G401.6 (cell line): ENCODE results near the gene REC8.
A peak's percentile ranks its signal among the peaks of the same experiment; 100 is the strongest.

Experiments used
- FAIRE-seq: peaks from 2 replicates; lab custom pipeline; 2012; peaks lifted over from hg19 to GRCh38; lab: Jason Lieb, UNC

Gene REC8

DNA sequence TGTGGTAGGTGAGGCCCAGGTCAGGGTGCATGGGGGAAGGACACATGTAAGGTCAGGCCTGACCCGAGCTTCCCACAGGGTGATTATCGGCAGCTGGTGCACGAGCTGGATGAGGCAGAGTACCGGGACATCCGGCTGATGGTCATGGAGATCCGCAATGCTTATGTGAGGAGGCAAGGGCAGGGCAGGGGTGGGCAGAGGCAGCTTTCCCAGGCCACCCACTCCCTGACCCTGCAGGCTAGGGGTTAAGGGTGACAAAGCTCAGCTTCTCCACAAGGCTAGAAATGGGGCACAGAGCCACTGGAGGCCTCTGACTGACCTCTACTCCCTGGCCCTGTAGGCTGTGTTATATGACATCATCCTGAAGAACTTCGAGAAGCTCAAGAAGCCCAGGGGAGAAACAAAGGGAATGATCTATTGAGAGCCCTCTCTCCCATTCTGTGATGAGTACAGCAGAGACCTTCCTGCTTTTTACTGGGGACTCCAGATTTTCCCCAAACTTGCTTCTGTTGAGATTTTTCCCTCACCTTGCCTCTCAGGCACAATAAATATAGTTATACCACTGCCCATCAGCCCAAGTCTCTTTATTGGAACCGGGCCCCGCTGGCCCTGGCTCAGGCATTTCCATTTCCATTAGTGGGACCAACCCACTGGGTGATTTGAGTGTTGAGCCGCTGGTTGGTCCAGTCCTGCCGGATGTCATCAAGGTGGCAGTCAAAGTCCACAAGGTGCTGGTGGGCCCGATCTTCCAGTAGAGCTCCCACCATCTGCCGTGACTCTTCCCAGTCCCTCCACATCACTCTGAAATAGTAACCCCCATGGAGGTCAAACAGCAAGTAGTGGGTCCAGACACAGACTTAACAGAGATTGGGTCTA, 33.2 kb upstream of the REC8 start:
- FAIRE-seq, result no peak

DNA sequence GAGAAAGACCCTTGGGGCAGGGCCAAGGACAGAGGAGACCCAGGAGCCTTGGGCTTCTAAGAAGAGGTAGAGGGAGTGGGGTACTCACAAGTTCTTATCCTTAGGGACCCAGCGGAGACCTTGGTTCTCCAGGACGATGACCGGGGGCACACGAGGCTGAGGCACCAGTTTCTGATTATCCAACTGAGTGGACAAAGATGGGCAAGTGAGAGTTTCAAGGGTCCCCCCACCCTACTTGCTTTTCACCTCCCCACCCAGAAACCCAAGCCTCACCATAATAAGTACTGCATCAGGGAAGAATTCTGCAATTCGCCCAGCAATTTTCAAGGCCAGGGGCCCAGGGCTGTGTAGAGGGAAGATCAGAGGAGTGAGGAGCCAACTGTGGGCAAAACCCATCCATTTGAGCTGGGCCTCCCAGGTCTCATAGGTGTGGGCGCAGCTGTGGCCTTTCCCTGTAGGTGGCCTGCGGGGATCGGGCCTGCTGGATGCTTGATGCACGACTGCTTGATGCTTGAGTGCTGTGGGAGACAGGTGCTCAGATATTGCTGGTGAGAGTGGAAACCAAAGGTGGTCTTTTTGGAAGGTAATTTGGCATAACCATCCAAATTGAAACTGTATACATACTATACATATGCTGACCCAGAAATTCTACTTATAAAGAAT, 32.5 kb upstream of the REC8 start:
- FAIRE-seq, result no peak

DNA sequence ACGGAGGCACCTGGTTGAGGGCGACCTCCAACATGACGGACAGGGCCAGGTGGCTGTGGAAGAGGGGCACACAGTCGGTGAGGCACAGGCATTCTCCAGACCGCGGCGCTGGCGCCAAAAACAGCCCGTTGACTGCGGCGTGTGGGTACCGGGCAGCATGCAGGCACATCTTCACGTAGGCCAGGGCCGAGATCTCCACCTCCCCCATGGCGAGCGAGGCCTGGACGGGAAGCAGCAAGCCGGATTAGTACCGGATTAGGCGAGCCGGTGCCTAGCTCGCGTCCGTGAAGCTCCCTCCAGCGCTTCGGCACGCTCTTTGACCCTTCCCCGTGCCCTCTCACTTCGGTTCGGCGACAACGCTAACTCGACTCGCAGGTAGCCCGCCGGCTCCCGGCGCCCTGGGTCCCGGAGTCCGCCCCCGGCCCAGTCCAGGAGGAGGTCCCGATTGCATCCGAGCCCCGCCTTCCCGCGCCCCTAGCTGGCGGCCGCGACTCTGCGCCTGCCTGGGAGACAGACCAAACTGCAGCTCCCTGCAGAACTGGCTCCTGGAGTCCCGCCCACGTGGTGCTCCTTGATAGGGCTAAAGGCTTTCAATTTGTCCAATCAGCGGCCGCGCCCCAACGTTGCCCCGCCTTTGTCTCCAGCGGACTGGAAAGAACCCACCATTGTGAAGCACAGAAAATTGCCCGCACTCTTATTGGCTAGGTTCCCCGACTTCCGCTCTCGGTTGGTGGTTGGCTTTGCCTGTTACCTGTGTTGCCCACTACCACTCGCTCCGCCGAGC, 30.6 kb upstream of the REC8 start, which contains the start of gene EMC9:
TSS of gene EMC9 (minus strand) at position 495 of the 784 bp plus-strand sequence. CDS start at position 208, 287 bp downstream.
- FAIRE-seq, result peak; percentile 97

DNA sequence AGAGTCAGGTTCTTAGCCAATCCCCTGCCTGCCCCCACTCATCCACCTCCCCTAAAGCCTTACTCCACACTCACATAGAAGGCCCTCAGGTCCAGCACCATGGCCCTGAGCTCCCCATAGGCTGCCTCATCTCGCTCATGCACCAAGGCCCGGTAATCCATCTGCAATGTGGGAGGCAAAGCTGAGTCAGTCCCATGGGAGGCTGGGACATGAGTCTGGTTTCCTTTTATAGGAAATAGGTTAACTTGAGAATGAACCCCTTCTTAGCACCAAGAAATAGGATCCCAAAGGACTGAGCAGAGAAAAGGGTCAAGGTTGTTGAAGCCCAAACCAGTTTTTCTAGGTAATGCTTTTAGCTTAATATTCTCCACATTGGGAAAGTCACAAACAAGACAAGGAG, 28.4 kb upstream of the REC8 start:
- no peak for FAIRE-seq

DNA sequence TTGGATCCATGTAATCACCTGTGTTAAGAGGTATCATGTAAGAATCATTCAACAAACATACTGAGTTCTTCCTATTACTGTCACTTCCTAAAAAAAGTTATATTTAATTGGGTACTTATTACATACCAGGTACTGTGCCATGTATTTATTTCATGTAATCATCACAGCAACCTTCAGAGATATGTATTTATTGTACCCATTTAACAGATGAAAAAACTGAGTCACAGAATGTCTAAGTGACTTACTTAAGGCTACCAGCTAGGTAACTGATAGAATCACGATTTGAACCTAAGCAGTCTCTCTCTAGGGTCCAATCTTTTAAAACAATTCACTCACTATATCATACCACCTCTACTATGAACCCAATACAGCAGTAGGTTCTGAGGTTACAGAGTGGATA, 27.4 kb upstream of the REC8 start:
- FAIRE-seq, result no peak

DNA sequence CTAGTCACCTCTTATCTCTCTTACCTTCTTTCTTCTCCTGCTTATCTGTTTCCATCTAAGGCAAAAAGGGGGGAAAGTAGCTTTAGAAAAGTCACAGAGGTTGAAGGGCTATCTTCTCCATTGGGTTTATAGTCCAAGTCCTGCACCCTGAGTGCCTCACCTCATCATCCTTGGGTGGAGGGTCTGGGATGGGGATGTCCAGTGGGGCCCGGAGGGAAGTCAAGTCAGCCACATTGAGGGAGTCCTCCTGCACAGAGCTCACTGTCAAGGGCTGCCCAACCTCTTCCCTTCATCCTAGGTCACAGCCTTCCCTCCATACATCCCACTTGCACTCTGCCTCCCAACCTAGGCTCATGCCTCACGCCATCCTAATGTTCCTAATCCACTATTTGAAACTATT, 26.7 kb upstream of the REC8 start:
- no peak for FAIRE-seq

DNA sequence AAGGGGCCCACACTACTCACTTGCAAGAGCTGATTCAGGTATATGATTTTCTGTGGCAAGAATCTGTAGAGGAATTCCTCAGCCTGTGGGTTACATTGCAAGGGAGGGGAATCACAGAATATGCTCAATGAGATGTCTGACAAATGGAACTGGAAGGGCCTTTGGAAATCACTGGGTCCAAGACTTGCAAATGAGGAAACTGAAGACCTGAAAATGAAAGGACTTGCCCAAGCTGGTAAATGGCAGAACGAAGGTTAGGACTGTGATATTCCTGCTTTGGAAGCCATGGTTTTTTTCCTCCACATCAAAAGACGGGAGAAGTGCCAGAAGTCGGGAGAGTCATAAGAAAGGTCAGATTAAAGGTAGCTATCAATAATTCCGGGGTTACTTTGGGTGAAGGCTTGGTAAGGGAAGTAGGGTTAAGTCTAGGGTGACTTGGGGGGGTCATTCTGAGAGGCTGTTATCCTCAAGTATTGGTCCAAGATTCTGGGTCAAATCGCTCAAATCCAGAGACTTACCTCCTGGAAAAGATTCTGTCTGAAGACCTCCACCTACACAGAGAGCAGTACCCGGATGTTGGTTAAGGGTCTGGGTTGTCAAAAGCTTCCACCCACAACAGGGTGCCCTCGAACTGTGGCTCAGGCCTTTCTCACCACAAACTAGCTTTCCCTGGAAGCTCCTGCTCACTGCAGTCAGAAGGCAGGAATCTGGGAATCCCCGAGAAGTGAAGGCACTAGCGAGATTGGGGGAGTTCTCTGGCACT, 26.0 kb upstream of the REC8 start:
- FAIRE-seq, result no peak

DNA sequence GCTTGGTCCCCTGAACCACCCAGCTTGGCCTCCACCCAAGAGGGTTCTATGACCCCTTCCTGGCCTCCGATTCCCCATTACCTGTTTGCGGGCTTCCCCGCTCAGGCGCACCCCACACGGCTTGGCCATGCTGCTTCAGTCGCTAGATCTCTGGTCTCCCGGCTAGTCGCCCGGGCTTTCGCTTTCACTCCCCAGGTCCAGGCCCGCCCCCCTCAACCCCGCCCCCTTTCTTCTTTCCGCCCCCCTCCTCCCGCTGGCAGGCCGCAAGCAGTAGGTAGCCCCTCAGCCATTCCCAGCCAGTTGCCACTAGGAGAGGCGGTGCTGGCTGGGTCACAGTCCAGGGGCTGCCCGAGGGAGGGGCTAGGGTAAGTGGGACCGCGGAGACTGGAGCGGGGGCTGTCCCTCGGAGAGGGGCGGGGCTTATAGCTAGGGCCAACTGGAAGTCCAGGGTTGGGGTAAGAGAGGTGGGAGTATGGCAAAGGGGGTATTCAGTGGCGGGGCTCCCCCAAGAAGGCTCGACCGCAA, 25.4 kb upstream of the REC8 start, which contains the start of gene PSME2:
TSS of gene PSME2 (minus strand) at position 158 of the 525 bp plus-strand sequence. CDS start at position 129, 29 bp downstream.
- FAIRE-seq, result peak; percentile 93

DNA sequence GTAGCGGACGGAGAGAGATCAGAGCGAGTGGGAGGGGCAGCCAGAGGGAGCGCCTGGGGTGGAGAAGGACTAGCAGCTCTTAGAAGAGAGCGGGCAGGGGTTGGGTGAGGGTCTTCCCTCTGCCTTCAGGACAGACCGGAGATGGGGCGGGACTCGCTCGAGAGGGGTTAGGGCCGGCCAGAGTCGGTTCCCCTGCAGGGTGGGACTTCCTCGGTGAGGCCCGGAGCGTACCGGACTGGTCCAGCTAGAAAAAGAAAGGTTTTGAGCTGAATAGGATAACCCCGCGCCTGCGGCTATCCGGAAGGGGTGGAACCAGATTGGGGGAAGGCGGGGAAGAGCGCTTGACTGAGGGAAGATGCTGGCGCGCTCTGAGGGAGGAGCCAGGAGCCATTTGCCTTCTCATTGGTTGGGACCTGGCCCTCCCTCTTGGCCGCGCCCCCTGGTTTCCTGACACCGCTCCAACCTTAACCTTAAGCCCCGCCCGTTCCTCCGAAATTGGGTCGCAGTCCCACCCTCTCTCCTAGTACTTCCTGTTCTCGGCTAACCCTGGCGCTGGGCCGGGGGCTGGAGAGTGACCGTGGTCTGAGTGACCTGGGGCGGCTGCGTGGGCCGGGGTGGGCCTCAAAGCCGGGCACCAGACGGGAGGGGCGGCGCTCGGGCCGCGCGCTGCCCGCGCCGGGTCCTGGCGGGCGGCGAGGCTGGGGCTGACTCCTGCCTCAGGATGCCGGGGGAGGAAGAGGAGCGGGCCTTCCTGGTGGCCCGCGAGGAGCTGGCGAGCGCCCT, 24.7 kb upstream of the REC8 start, which contains the start of gene RNF31:
TSS of gene RNF31 (plus strand) at position 521 of the 783 bp plus-strand sequence. CDS start at position 722, 201 bp downstream.
- FAIRE-seq, result peak; percentile 98

DNA sequence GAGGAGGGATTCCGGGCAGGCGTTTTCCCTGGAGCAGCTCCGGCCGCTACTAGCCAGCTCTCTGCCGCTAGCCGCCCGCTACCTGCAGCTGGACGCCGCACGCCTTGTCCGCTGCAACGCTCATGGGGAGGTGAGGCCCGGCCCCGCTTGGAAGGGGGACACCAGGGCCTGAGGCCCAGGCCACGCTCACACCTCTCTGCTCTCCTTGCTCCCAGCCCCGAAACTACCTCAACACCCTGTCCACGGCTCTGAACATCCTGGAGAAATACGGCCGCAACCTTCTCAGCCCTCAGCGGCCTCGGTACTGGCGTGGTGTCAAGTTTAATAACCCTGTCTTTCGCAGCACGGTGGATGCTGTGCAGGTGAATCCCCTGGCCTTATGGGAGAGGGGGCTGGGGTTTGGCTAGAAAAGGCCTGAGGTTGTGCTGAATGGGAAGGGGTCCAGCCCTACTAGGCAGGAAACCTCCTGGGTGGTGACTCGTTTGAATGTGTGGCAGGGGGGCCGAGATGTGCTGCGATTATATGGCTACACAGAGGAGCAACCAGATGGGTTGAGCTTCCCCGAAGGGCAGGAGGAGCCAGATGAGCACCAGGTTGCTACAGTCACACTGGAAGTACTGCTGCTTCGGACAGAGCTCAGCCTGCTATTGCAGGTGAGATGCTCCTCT, 24.0 kb upstream of the REC8 start:
- FAIRE-seq, result no peak

DNA sequence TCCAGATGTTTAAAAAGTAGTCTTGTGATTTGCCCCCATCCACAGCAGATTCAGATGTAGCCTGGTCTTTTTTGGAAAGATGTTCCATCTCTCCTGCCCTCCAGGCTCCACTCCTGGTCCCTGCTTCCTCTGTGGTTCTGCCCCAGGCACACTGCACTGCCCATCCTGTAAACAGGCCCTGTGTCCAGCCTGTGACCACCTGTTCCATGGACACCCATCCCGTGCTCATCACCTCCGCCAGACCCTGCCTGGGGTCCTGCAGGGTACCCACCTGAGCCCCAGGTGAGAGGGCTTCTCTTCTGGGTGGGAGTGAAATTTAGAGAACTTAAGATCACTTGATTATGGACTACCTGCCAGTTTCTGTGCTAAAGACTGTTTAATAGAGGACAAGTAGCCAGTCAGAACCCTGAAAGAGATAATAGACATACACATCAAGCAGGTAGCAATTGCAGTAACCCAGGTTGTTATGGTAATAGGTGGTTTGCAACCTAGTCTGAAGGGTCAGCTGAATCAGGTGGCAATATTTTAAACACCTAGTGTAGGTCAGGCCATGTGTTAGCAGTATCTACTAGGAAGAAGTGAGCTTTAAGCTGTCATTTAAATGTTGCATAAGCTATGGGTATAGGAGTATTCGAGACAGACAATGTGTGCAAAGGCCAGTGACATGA, 22.4 kb upstream of the REC8 start:
- no peak for FAIRE-seq

DNA sequence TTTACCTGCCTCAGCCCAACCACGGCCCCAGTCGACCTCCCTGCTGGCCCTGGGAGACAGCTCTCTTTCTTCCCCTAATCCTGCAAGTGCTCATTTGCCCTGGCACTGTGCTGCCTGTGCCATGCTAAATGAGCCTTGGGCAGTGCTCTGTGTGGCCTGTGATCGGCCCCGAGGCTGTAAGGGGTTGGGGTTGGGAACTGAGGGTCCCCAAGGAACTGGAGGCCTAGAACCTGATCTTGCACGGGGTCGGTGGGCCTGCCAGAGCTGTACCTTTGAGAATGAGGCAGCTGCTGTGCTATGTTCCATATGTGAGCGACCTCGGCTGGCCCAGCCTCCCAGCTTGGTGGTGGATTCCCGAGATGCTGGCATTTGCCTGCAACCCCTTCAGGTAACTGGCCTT, 21.8 kb upstream of the REC8 start:
- no peak for FAIRE-seq

DNA sequence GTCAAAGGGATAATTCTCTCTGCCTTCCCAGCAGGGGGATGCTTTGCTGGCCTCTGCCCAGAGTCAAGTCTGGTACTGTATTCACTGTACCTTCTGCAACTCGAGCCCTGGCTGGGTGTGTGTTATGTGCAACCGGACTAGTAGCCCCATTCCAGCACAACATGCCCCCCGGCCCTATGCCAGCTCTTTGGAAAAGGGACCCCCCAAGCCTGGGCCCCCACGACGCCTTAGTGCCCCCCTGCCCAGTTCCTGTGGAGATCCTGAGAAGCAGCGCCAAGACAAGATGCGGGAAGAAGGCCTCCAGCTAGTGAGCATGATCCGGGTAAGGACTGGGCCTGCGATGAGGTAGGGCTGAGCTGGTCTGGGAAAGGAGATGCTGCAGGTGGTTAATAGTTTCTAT, 21.3 kb upstream of the REC8 start:
- no peak for FAIRE-seq

DNA sequence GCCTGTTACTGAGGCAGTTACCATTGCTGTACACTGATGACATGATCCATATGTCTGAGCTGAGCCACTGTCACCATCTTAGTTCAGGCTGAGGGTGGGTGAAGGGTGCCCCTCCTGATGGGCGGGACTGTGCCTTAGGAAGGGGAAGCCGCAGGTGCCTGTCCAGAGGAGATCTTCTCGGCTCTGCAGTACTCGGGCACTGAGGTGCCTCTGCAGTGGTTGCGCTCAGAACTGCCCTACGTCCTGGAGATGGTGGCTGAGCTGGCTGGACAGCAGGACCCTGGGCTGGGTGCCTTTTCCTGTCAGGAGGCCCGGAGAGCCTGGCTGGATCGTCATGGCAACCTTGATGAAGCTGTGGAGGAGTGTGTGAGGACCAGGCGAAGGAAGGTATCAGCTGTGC, 20.9 kb upstream of the REC8 start:
- FAIRE-seq, result no peak

DNA sequence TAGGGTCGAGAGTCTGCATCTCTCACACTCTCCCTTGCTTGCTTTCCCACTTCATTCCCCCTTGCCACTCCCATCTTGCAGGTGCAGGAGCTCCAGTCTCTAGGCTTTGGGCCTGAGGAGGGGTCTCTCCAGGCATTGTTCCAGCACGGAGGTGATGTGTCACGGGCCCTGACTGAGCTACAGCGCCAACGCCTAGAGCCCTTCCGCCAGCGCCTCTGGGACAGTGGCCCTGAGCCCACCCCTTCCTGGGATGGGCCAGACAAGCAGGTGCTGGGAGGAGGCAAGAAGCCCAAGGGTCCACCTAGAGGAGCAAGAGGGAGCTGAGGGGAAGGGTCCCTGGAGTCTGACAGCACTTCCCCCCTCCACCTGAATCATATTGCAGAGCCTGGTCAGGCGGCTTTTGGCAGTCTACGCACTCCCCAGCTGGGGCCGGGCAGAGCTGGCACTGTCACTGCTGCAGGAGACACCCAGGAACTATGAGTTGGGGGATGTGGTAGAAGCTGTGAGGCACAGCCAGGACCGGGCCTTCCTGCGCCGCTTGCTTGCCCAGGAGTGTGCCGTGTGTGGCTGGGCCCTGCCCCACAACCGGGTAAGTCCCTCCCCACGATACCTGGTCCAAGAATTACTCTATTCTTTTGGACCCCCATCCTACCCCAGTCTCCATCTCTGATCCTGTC, 20.3 kb upstream of the REC8 start:
- FAIRE-seq, result no peak

DNA sequence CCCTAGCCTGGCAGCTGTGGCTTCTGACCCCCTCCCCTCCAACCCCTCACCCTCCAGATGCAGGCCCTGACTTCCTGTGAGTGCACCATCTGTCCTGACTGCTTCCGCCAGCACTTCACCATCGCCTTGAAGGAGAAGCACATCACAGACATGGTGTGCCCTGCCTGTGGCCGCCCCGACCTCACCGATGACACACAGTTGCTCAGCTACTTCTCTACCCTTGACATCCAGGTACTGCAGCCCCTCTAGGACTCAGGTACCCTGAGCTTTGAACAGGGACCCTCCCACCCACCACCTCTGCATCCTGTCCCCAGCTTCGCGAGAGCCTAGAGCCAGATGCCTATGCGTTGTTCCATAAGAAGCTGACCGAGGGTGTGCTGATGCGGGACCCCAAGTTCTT, 16.8 kb upstream of the REC8 start:
- no peak for FAIRE-seq

DNA sequence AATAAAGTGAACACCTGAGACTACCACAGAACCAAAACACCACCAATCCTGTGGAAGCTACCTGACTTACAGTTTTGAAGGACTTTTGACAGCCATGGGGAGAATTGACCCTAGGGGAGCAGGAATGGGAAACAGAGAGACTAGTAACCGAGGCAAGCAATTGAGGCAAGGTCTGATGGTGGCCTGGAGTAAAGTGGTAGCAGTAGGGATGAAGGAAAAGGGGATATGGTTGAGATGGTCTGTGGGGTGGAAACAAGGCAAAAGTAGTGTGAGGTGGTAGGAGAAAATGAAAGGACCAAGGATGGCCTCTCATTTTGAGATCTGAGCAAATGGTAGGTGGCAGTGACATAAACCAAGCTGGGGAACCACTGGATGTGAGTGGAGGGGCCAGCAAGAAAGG, 15.0 kb upstream of the REC8 start:
- no peak for FAIRE-seq

DNA sequence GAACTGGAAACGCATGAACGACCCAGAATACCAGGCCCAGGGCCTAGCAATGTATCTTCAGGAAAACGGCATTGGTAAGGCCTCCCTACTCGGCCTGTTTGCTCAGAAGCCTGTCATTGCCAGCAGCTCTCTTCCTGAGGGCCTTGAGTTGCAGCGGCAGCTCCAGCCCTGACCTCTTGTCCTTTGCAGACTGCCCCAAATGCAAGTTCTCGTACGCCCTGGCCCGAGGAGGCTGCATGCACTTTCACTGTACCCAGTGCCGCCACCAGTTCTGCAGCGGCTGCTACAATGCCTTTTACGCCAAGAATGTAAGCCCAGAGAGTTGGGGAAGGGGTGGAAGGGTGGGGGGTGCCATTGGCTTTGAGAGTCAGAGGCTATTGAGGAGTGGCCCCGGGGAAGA, 14.5 kb upstream of the REC8 start:
- FAIRE-seq, result no peak
